Mesendoderm (in vitro differentiated cells): ENCODE data around the gene GNG13.

Experiments used
- DNase-seq: peaks from one replicate; pipeline ENCODE4 v3.0.0; 2013
- H2AK5ac ChIP-seq: 2 replicates; pipeline ENCODE4 v1.6.1; 2013; ENCODE audit warnings: low read length, inconsistent platforms
- H2BK120ac ChIP-seq: 2 replicates; pipeline ENCODE4 v1.6.1; 2013; ENCODE audit warnings: low read depth, mild to moderate bottlenecking, low read length, moderate library complexity, mixed read lengths
- H2BK15ac ChIP-seq: replicated peaks from 2 replicates; pipeline ENCODE4 v1.6.1; 2013; ENCODE audit warnings: low read depth, mild to moderate bottlenecking, moderate library complexity
- H2BK5ac ChIP-seq: 2 replicates; pipeline ENCODE4 v1.6.1; 2013; ENCODE audit warnings: low read length, inconsistent platforms
- H3K18ac ChIP-seq: 2 replicates; pipeline ENCODE4 v1.6.1; 2013; ENCODE audit warnings: mild to moderate bottlenecking, low read length, mixed read lengths
- H3K23ac ChIP-seq: one replicate; pipeline ENCODE4 v1.6.1; 2013; ENCODE audit warnings: low read length
- H3K27ac ChIP-seq: 2 replicates; pipeline ENCODE4 v1.5.1; 2013; ENCODE audit warnings: low read depth, mild to moderate bottlenecking, inconsistent platforms, low read length, moderate library complexity
- H3K27me3 ChIP-seq: 2 replicates; pipeline ENCODE4 v1.6.1; 2013; ENCODE audit warnings: low read length, control low read depth, mild to moderate bottlenecking, inconsistent platforms; ENCODE audit not compliant: insufficient read depth, poor library complexity
- H3K36me3 ChIP-seq: 2 replicates; pipeline ENCODE4 v1.6.1; 2013; ENCODE audit warnings: low read length, inconsistent platforms; ENCODE audit not compliant: control insufficient read depth, insufficient read depth
- H3K4ac ChIP-seq: one replicate; pipeline ENCODE4 v1.6.1; 2013; ENCODE audit warnings: low read depth, mild to moderate bottlenecking, low read length, moderate library complexity
- H3K4me1 ChIP-seq: 2 replicates; pipeline ENCODE4 v1.6.1; 2013; ENCODE audit warnings: low read depth, low read length, inconsistent platforms; ENCODE audit not compliant: control insufficient read depth
- H3K4me2 ChIP-seq: 2 replicates; pipeline ENCODE4 v1.6.1; 2013; ENCODE audit warnings: low read length
- H3K4me3 ChIP-seq: 2 replicates; pipeline ENCODE4 v1.5.1; 2013; ENCODE audit warnings: mild to moderate bottlenecking, low read length
- H3K56ac ChIP-seq: one replicate; pipeline ENCODE4 v1.6.1; 2013; ENCODE audit warnings: low read length
- H3K79me1 ChIP-seq: 2 replicates; pipeline ENCODE4 v1.6.1; 2013; ENCODE audit warnings: low read length, inconsistent platforms
- H3K79me2 ChIP-seq: 2 replicates; pipeline ENCODE4 v1.6.1; 2013; ENCODE audit warnings: mild to moderate bottlenecking, low read length; ENCODE audit not compliant: control insufficient read depth, insufficient read depth
- H3K9ac ChIP-seq: 2 replicates; pipeline ENCODE4 v1.6.1; 2013; ENCODE audit warnings: low read length, inconsistent platforms
- H4K5ac ChIP-seq: one replicate; pipeline ENCODE4 v1.6.1; 2013; ENCODE audit warnings: low read length
- H4K8ac ChIP-seq: one replicate; pipeline ENCODE4 v1.6.1; 2013; ENCODE audit warnings: low read depth, mild to moderate bottlenecking, control low read depth, low read length, moderate library complexity
- WGBS: extraction: QIAGEN DNeasy Blood & Tissue Kit; methylation state at CpG from one replicate; pipeline ENCODE4 v1.1.7; 2013; ENCODE audit warnings: low lambda C conversion rate, missing lambda C conversion rate; ENCODE audit not compliant: insufficient coverage; ENCODE audit errors: extremely low coverage; 5-methylcytosine and 5-hydroxymethylcytosine counted together

The GNG13 gene

GRCh38 chr16:765488-765865, 35.1 kb downstream of the GNG13 start:
- no peak overlapping the region for H4K5ac ChIP-seq
- H3K4me3 ChIP-seq: no peak overlapping the region
- no peak overlapping the region for H4K8ac ChIP-seq
- no peaks in the 10 kb centered on the region for H3K79me1 ChIP-seq
- no CpG with 5 or more reads among the region's 29 CpGs for WGBS
- H3K36me3 ChIP-seq: no peaks in the 10 kb centered on the region
- DNase-seq: no peak
- H3K9ac ChIP-seq: no peak overlapping the region
- H3K56ac ChIP-seq: no peak overlapping the region
- no peak overlapping the region for H2BK15ac ChIP-seq
- H3K4me1 ChIP-seq: no peaks in the 10 kb centered on the region
- no peak overlapping the region for H3K18ac ChIP-seq
- no peak overlapping the region for H2AK5ac ChIP-seq
- no peak overlapping the region for H3K23ac ChIP-seq
- no peaks in the 10 kb centered on the region for H3K27me3 ChIP-seq
- no peaks in the 10 kb centered on the region for H3K79me2 ChIP-seq
- H3K4me2 ChIP-seq: no peak overlapping the region
- no peak overlapping the region for H2BK120ac ChIP-seq
- no peak overlapping the region for H3K27ac ChIP-seq
- no peak overlapping the region for H3K4ac ChIP-seq
- no peak overlapping the region for H2BK5ac ChIP-seq

GRCh38 chr16:764848-765487, 35.6 kb downstream of the GNG13 start:
- Histone ChIP-seq H3K79me2 (no peaks in the 10 kb centered on the region), H3K4me2 (no peak overlapping the region)

GRCh38 chr16:764184-764750, 36.3 kb downstream of the GNG13 start:
- no peak overlapping the region for H2BK15ac ChIP-seq
- no peak overlapping the region for H3K4ac ChIP-seq
- DNase-seq: no peak
- H3K56ac ChIP-seq: no peak overlapping the region
- no peak overlapping the region for H2AK5ac ChIP-seq
- no peak overlapping the region for H2BK5ac ChIP-seq
- H3K4me1 ChIP-seq: no peaks in the 10 kb centered on the region
- no peak overlapping the region for H3K4me3 ChIP-seq
- H3K79me1 ChIP-seq: no peaks in the 10 kb centered on the region
- H4K5ac ChIP-seq: no peak overlapping the region
- H3K4me2 ChIP-seq: no peak overlapping the region
- H3K27ac ChIP-seq: no peak overlapping the region
- no CpG with 5 or more reads among the region's 20 CpGs for WGBS
- H3K36me3 ChIP-seq: no peaks in the 10 kb centered on the region
- H3K18ac ChIP-seq: no peak overlapping the region
- no peak overlapping the region for H3K9ac ChIP-seq
- H3K27me3 ChIP-seq: no peaks in the 10 kb centered on the region
- no peak overlapping the region for H2BK120ac ChIP-seq
- no peaks in the 10 kb centered on the region for H3K79me2 ChIP-seq
- H3K23ac ChIP-seq: no peak overlapping the region
- H4K8ac ChIP-seq: no peak overlapping the region

More at GRCh38 chr16:764848-765487, 35.6 kb downstream of the GNG13 start:
- Histone ChIP-seq H3K23ac (no peak overlapping the region), H3K27ac (no peak overlapping the region), H2BK5ac (no peak overlapping the region), H3K4ac (no peak overlapping the region), H3K79me1 (no peaks in the 10 kb centered on the region), H3K4me1 (no peaks in the 10 kb centered on the region), H2BK120ac (no peak overlapping the region), H4K8ac (no peak overlapping the region), H3K4me3 (no peak overlapping the region), H3K18ac (no peak overlapping the region), H3K9ac (no peak overlapping the region), H3K56ac (no peak overlapping the region), H4K5ac (no peak overlapping the region), H3K36me3 (no peaks in the 10 kb centered on the region), H3K27me3 (no peaks in the 10 kb centered on the region), H2BK15ac (no peak overlapping the region), H2AK5ac (no peak overlapping the region)
- no CpG with 5 or more reads among the region's 38 CpGs for WGBS
- DNase-seq: no peak

- H3K4me2 ChIP-seq: no peak overlapping the region
- H3K56ac ChIP-seq: no peak overlapping the region
- H3K4me3 ChIP-seq: no peak overlapping the region
- H3K18ac ChIP-seq: no peak overlapping the region
- H4K5ac ChIP-seq: no peak overlapping the region
- H3K79me1 ChIP-seq: no peaks in the 10 kb centered on the region
- H2AK5ac ChIP-seq: no peak overlapping the region
- no peaks in the 10 kb centered on the region for H3K79me2 ChIP-seq
- H2BK5ac ChIP-seq: no peak overlapping the region
- no peaks in the 10 kb centered on the region for H3K4me1 ChIP-seq
- no peak for DNase-seq
- H3K4ac ChIP-seq: no peak overlapping the region
- H2BK15ac ChIP-seq: no peak overlapping the region
- no peak overlapping the region for H3K23ac ChIP-seq
- no peak overlapping the region for H2BK120ac ChIP-seq
- no peaks in the 10 kb centered on the region for H3K36me3 ChIP-seq
- no peaks in the 10 kb centered on the region for H3K27me3 ChIP-seq
- WGBS: no CpG with 5 or more reads among the region's 21 CpGs
- no peak overlapping the region for H3K27ac ChIP-seq
- H4K8ac ChIP-seq: no peak overlapping the region
- H3K9ac ChIP-seq: no peak overlapping the region
Observed at GRCh38 chr16:763369-764183, 37.0 kb downstream of the GNG13 start.

- Histone ChIP-seq H3K36me3 (no peaks in the 10 kb centered on the region), H3K4me3 (no peak overlapping the region), H3K18ac (no peak overlapping the region), H3K79me1 (no peaks in the 10 kb centered on the region), H3K56ac (no peak overlapping the region), H3K4ac (no peak overlapping the region), H3K4me1 (no peaks in the 10 kb centered on the region), H2BK15ac (no peak overlapping the region), H2BK120ac (no peak overlapping the region), H3K4me2 (no peak overlapping the region), H4K5ac (no peak overlapping the region), H3K27me3 (no peaks in the 10 kb centered on the region), H2AK5ac (no peak overlapping the region), H4K8ac (no peak overlapping the region), H2BK5ac (no peak overlapping the region), H3K79me2 (no peaks in the 10 kb centered on the region), H3K27ac (no peak overlapping the region), H3K23ac (no peak overlapping the region), H3K9ac (no peak overlapping the region)
- DNase-seq: no peak
- no CpG with 5 or more reads among the region's 17 CpGs for WGBS
Observed at GRCh38 chr16:762595-763268, 37.8 kb downstream of the GNG13 start.
